ENCODE measurements around the gene ZNF791.
"Not testable (repeated sequence)": the region's sequence is repeated elsewhere in the genome, so short reads cannot be mapped to it uniquely, and the experiment has no call there.

ZNF791 gene

DNA sequence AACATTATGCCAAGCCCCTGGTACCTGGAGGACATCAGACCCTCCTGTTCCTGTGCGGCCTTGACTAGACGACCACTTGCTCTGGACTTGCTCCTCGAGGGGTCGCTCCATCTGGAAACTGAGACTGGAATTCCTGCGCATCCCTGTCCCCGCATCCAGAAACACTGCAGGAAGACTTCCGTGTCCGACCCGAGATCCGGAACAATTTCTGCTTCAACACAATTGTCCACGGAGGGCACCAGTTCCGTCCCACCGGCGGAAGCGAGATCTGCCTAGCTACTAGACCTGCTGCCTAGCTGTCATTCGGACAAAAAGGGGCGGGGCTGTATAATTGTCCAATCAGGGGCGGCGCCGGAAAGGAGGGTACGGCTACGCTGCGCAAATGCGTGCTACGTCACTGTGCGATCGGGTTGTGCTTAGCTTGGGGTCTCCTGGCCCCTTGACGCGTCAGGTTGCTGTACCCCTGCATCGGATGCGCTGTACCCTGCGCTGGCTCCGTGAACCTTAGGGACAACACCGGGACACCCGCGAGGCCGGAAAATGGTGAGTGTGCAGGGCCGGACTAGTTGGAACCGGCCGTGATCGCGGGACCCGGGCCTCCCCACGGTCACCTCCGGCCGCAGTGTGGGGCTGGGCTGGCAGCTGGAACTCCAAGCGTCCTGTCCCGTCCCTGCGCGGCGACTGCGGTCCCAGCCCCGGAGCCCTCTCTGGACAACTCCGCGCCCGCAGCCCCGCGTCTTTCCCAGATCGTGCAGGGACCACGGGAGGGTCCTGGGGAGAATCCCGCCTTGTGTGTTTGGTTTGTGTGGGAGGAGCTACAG is at the start of gene ZNF791, which contains the start of gene ZNF490:
TSS of gene ZNF791 (plus strand) at position 381 of the 821 bp plus-strand sequence. CDS start at position 541, 160 bp downstream.
TSS of gene ZNF490 (minus strand) at position 274 of the 821 bp plus-strand sequence. CDS start at position 141, 133 bp downstream.
- DNase-seq (ENCODE audit: low read depth in 2 of 3, low spot score in 1 of 3), result peak; percentile 95 to 99 (median 96)

- DNase-seq (ENCODE audit: low read depth in 2 of 3, low spot score in 1 of 3), result peak; percentile 87 to 98 (median 88)
Observed at GRCh38 chr19:12564016-12564664, 46.6 kb upstream of the ZNF791 start.

GRCh38 chr19:12566380-12566779 is 44.3 kb upstream of the ZNF791 start:
- DNase-seq (ENCODE audit: low read depth in 2 of 3, low spot score in 1 of 3), result not testable (repeated sequence)

- no peak for DNase-seq (ENCODE audit: low read depth in 2 of 3, low spot score in 1 of 3)
Observed at GRCh38 chr19:12567951-12568350, 42.8 kb upstream of the ZNF791 start.

DNA sequence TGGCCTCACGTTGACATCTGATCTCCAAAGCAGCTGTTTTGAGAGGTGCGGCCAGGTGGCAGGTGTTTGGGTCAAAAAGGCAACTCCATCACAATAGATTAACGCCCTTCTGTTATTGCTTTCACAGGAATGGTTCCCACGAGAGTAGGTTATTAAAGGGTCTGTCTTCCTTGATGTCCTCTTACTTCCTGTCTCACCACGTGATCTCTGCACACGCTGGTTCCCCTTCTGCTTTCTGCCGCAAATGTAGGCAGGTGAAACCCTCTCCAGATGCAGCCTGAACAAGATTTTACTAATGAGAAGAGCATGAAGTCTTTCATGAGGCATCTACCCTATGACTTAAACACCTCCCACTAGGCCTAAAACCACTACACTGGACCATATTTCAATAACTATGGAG is 36.7 kb upstream of the ZNF791 start:
- DNase-seq (ENCODE audit: low read depth in 2 of 3, low spot score in 1 of 3), result no peak

DNA sequence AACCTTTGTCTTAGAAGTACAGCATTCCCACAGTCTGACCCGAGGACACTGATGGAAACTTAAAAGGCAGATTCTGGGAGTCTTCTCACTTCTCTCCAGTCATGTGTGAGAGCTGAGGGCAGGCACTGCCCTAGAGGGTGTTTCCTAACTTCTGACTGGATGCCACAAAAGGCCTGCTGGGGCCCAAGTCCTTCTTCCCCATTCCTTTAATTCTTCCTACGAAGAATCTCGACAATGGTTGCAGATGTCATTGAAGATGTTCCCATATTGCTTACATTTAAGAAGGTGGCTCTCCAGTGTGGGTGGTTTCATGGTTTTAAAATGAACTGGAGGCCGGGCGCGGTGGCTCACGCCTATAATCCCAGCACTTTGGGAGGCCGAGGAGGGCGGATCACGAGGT is 32.1 kb upstream of the ZNF791 start:
- no peak for DNase-seq (ENCODE audit: low read depth in 2 of 3, low spot score in 1 of 3)

GRCh38 chr19:12580180-12580694 is 30.5 kb upstream of the ZNF791 start:
- DNase-seq (ENCODE audit: low read depth in 2 of 3, low spot score in 1 of 3), result no peak

DNA sequence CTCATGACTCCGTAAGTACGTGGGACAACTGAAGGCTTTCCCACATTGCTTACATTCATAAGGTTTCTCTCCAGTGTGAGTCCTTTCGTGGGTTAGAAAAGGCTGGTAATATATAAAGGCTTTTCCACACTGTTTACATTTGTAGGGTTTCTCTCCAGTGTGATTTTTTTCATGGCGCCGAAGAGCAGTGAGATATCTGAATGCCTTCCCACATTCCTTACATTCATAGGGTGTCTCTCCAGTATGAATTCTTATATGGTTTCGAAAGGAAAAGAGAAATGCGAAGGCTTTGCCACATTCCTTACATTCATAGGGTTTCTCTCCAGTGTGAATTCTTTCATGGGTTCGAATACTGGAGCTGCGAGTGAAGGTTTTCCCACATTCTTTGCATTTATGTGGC is 29.6 kb upstream of the ZNF791 start:
- no peak for DNase-seq (ENCODE audit: low read depth in 2 of 3, low spot score in 1 of 3)

GRCh38 chr19:12596485-12596884 is 14.2 kb upstream of the ZNF791 start:
- no peak for DNase-seq (ENCODE audit: low read depth in 2 of 3, low spot score in 1 of 3)

DNA sequence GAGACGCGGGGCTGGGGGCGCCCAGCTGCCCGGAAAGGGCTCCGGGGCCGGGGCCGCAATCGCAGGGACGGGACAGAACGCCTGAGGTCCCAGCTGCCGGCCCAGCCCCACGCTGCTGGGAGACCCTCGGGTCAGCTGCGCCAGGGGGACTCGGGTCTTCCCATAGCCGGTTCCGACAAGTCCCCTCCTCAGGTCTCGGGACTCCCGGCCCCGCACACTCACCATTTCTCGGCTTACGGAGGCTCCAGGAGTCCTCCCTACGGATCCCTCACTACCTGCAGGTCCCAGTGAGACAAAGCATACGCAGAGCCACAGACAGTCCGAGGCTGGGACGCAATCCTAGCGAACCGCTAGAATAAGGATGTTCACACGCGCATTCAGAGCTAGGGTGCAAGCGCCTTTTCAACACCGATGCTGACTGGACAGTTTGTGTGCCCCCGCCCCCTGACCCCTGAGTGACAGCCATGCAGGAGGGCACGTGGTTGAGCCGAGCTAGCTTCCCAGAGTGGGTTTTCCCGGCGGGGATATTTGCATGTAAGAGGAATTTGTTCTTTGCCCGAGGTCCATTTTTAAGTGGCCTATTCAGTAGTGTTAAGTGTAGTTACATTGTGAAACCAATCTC is 13.7 kb upstream of the ZNF791 start:
- no peak for DNase-seq (ENCODE audit: low read depth in 2 of 3, low spot score in 1 of 3)

- no peak for DNase-seq (ENCODE audit: low read depth in 2 of 3, low spot score in 1 of 3)
Observed at GRCh38 chr19:12597594-12597993, 13.1 kb upstream of the ZNF791 start.

DNA sequence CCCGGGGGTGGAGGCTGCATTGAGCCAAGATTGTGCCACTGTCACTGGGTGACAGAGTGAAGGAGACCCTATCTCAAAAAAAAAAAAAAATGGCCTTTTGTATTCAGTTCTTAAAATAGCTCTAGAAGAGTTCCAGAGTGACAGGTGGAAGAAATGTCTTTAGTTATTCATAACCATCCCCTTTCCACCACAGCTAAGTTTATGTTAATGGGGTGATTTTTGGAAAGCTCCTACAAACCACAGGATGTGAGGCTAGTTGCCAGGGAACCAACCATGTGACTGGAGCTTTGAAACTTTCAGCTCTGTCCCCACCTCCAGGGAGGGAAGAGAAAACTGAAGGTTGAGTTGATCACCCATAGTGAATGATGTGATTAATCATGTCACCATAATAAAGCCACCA is 7.0 kb upstream of the ZNF791 start:
- DNase-seq (ENCODE audit: low read depth in 2 of 3, low spot score in 1 of 3), result peak; percentile 41 to 52 (median 44)

GRCh38 chr19:12606796-12607195 is 3.9 kb upstream of the ZNF791 start:
- no peak for DNase-seq (ENCODE audit: low read depth in 2 of 3, low spot score in 1 of 3)

DNA sequence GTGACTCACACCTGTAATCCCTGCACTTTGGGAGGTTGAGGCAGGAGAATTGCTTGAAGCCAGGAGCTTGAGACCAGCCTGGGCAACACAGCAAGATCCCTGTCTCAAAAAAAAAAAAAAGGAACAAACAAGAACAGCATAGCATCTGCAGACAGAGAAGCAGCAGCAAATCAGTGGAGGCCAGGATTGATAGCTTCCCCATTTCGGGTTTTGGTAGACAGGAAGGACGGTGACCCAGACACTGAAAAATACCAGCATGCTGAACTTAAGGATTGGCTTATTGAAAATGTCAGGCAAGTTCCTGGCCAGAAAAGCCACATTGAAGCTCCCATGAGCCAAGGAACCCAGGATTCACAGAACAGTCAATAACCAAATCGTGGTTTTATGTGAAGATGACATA is 3.1 kb upstream of the ZNF791 start:
- no peak for DNase-seq (ENCODE audit: low read depth in 2 of 3, low spot score in 1 of 3)

DNA sequence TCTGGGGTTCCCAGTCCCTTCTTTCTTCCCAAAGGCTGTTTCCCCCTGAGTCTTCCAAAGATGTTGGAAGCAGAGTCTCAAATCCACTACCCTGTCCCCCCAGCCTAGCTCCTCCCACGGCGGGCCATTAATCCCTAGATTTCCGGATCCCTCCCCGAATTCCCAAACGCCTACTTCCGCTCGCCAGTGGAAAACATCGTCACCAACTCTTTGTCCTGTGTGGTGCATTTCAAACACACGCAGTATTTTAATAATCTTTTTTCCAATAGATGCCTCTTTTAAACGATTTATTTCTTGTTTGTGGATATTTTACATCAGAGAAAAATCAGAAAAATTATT is 610 bp downstream of the ZNF791 start:
- DNase-seq (ENCODE audit: low read depth in 2 of 3, low spot score in 1 of 3), result no peak

DNA sequence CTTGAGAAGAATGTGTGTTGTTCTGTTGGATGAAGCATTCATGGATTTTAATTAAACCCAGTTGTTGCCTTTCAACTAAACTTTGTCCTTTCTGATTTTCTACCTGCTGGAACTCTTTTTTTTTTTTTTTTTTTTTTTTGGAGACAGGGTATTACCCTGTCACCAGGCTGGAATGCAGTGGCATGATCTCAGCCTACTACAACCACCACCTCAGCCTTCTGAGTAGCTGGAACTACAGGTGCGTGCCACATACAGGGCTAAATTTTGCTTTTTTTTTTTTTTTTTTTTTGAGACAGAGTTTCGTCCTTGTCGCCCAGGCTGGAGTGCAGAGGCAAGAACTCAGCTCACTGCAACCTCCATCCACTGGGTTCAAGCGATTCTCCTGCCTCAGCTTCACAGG is 6.9 kb downstream of the ZNF791 start:
- DNase-seq (ENCODE audit: low read depth in 2 of 3, low spot score in 1 of 3), result no peak

- not testable (repeated sequence) for DNase-seq (ENCODE audit: low read depth in 2 of 3, low spot score in 1 of 3)
Observed at GRCh38 chr19:12621253-12622024, 10.7 kb downstream of the ZNF791 start.

DNA sequence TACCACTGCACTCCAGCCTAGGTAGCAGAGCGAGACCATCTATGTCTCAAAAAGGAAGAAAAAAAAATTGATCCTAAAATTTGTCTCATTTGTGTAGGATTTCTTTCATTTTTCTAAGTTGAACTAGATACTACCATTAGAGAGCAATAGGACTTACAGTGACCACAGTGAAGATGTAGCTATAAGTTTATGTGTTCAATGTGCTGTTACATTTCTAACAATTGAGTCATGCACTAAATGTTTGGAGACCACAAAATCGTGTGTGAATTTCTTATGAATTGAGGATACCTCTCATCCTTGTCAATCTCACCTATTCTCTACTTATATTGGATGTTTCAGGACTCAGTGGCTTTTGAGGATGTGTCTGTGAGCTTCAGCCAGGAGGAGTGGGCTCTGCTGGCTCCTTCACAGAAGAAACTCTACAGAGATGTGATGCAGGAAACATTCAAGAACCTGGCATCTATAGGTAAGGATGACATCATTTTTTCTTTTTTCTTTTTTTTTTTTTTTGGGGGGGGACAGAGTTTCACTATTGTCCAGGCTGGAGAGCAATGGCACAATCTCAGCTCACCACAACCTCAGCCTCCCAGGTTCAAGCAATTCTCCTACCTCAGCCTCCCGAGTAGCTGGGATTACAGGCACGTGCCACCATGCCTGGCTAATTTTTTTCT is 12.8 kb downstream of the ZNF791 start:
- no peak for DNase-seq (ENCODE audit: low read depth in 2 of 3, low spot score in 1 of 3)

- DNase-seq (ENCODE audit: low read depth in 2 of 3, low spot score in 1 of 3), result no peak
Observed at GRCh38 chr19:12626958-12627357, 16.2 kb downstream of the ZNF791 start.
